IMR-90 (cell line): ENCODE measurements around the gene ASTL.

Experiments
- MXI1 ChIP-seq: IDR thresholded peaks from 2 replicates; pipeline ENCODE4 v1.6.1; 2012; ENCODE audit warnings: low read depth, mild to moderate bottlenecking, low read length, moderate library complexity, borderline replicate concordance
- NFE2L2 ChIP-seq: fragments of 150-350 bp; IDR thresholded peaks from 2 replicates; pipeline ENCODE4 v1.6.1; 2016; ENCODE audit warnings: low read depth, mild to moderate bottlenecking, low read length
- RAD21 ChIP-seq: IDR thresholded peaks from 2 replicates; pipeline ENCODE4 v1.6.1; 2012; ENCODE audit warnings: low read length, improper control_type of control experiment
- RCOR1 ChIP-seq: IDR thresholded peaks from 2 replicates; pipeline ENCODE4 v1.6.1; 2012; ENCODE audit warnings: mild to moderate bottlenecking, low read length, improper control_type of control experiment; ENCODE audit not compliant: insufficient replicate concordance
- TF ChIP-seq, protein P1 (sequence below): conservative IDR thresholded peaks from 2 replicates; pipeline ENCODE4 v1.5.1; 2012; ENCODE audit warnings: mild to moderate bottlenecking, low read depth, low read length, improper control_type of control experiment

DNA sequence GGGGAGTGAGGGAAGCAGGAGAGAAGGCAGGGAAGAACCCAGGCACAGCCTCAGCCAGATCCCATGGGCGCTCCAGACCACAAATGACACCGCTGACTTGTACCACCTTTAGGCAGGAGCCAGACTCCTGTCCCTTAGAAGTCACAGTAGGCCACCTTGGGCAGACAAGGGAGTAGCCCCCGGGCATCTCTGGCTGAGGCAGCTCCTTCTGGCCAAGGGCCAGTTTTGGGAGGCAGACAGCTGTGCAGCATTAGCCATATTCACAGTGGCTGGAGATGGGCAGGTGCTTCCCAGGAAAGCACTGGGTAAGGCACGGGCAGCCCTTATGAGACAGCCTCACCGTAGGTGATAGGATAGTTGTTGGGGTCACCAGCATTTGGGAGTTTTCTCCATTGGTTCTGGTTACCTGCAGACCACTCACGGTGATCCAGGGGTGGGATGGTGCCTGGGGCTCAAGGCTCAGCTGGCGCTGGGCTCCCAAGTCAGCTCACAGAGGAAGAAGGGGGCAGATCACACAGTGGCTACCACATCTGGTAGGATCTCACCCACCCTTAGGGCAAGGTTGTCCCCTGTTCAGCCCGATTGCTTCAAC is 2.1 kb downstream of the ASTL start:
- TF ChIP-seq RCOR1 (no peak), RAD21 (no peak), MXI1 (no peak), NFE2L2 (no peak)
- TF ChIP-seq, protein P1, sequence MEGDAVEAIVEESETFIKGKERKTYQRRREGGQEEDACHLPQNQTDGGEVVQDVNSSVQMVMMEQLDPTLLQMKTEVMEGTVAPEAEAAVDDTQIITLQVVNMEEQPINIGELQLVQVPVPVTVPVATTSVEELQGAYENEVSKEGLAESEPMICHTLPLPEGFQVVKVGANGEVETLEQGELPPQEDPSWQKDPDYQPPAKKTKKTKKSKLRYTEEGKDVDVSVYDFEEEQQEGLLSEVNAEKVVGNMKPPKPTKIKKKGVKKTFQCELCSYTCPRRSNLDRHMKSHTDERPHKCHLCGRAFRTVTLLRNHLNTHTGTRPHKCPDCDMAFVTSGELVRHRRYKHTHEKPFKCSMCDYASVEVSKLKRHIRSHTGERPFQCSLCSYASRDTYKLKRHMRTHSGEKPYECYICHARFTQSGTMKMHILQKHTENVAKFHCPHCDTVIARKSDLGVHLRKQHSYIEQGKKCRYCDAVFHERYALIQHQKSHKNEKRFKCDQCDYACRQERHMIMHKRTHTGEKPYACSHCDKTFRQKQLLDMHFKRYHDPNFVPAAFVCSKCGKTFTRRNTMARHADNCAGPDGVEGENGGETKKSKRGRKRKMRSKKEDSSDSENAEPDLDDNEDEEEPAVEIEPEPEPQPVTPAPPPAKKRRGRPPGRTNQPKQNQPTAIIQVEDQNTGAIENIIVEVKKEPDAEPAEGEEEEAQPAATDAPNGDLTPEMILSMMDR, result no peak
